Measurements from ENCODE around the gene DIAPH3.
A peak's percentile ranks its signal among the peaks of the same experiment; 100 is the strongest.

DIAPH3 gene

DNA sequence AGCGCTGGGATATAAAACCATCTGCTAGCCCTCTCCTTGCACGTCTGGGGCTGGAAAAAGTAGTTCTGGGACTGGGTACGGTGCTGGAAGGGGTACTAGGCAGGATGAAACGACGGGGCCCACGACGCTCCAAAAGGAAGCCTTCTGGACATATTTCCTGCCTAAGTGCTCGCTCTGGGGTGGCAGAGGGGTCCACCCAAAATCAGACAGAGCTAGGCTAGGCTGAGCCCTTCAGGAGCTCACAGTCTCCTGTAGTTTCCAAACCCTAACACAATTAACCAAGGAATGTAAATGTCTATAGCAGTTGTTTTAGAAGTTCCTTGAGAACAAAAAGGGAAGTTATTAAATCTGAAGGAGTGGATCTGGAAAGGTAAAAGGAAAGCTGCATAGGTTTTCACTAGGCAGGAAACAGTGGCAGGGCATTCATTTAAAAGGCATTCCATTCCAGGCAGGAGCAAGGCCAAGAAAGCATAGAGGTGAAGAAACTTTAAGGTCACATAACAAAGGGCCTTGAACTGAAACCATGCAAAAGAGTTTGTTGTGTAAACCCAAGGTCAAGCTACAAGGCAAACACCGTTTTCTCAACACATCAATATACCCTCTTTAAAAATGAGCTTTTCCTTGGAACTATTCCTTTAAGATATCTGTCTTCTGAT, 634 bp upstream of the DIAPH3 start:
- peak in 1 of 42 donors; percentile 6 for DNase-seq
- intact Hi-C loops (cut with DNase I), result loop anchor here (10.0 kb wide), 1 partner anchor 230 kb away; the partner anchor contains the start of gene TDRD3

DNA sequence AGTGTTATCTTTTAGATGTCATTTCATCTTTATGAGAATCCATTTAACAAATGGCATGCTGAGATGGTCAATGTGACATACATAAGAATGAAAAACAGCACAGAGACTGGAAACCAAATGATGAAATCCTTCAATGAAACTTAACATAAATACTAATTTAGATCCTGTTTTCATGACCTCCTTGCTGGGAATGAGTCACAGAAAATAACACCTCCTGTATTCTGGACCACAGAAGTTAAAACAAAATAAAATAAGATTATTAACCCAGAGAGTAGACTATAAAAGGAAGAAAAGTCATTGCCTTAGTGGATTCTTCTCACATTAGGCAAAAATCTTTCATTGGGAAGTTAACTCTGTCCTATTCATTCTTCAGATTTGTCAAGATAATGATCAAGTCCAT, 1.6 kb downstream of the DIAPH3 start:
- DNase-seq, result no peak
- intact Hi-C loops (cut with DNase I), result loop anchor here (10.0 kb wide), 1 partner anchor 233 kb away; the partner anchor contains the start of gene TDRD3

DNA sequence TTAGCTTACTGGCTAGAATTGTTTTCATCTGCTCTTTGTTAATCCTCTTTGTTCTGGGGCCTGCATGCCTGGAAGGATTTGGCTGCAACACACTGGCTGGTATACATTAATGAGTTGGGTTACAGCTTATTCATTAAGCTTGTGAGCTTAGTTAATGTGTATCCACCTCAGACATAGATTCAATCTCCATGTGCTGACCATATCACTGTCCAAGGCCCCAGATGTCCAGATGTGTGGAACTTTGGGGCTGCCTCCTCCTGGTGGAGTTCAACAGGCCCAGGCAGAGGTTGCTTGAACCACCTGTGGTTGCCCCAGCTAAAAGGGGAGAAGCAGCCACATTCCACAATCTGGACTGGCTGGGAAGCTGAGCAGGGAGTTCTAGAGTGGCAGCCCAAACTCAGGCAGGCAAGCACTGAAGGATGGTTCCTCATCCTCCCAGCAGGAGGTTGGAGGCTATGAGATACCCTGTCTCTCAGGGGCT, 5.4 kb downstream of the DIAPH3 start:
- intact Hi-C loops (cut with DNase I), result no loop called here
- DNase-seq, result no peak

DNA sequence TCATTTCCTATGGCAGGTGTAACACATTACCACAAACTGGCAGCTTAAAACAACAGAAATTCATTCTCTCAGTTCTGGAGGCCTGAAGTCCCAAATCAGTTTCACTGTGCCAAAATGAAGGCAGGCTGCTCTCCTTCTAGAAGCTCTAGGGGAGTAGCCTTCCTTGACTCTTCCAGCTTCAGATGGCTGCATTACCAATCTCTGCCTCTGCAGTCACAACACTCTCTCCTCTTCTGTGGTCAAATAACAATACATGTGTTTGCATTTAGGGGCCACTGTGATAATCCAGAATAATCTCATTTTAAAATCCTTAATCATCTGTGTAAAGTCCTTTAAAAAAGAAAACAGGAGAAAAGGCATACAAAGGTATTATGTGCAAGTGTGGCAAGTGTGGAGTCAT, 7.8 kb downstream of the DIAPH3 start:
- intact Hi-C loops (cut with DNase I), result no loop called here
- no peak for DNase-seq

DNA sequence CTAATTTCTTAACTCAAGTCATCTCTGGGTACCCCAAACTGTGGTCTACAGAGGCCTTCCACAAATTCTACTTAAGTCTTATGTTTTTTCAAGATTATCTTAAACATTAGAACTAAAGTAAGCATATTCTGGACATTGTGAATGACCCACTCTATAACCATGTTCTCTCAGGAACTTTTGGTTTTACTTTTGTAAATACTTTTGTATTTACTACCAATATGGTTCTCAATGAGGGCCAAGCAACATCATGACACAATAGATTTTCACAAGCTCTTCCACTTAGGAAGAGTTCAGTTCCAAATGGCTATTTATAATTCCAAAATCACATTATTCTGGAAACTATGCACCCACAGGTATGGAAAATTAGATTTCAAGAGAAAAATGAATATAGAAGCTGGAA, 10.8 kb downstream of the DIAPH3 start:
- no peak for DNase-seq
- intact Hi-C loops (cut with DNase I), result no loop called here

DNA sequence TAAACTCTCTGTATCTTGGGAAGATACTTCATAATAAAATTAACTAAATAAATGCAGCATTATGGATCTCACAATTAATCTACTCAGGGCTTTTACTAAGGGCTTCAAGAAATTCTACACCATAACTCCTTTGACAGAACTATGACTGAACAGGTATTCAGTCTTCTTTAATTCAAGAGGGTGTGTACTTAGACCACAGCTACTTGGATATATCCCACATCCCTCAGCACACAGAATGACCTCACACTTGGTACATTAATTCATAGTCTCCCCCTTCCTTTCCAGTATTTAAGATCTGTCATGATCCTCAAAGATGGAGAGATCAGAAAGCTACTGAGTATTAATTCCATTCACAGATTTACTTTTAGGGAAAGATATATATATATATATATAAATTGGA, 11.6 kb downstream of the DIAPH3 start:
- intact Hi-C loops (cut with DNase I), result no loop called here
- no peak for DNase-seq

DNA sequence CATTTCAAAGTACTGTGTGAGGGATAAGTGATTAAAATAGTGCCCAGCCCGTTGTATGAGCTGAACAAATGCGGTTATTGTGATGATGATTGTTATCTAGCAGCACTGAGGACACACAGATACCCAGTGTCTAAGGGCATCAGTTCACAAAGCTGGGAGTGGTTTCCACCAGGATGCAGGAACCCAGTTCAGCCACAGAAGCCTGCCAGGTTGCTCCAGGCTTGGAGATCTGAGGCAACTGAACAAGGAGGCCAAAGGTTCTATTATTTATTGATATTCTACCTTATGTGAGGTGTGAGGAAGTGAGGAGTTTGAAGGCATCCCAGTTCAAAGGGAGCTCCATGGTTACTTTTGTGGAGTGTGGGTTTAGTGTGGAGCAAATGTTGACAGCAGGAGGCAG, 13.2 kb downstream of the DIAPH3 start:
- no peak for DNase-seq
- intact Hi-C loops (cut with DNase I), result no loop called here

DNA sequence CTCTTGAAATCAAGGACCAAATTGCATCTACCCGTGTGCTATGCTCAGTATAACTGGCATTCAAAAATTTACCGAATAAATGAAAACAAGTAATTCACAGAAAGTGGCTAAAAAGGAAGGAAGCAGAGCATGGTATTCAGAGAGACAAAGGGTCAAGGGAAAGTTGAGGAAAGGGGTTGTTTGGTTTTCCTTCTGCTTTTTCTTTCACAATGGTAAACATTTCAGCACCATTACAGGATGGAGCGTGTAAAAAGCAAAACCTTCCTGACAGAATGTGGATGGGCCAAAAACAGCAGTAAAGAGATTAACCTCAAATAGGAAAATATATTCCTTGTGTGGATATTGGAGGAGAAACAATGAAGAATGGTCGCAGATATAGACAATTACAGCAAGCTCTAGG, 14.8 kb downstream of the DIAPH3 start:
- DNase-seq, result no peak
- intact Hi-C loops (cut with DNase I), result no loop called here

DNA sequence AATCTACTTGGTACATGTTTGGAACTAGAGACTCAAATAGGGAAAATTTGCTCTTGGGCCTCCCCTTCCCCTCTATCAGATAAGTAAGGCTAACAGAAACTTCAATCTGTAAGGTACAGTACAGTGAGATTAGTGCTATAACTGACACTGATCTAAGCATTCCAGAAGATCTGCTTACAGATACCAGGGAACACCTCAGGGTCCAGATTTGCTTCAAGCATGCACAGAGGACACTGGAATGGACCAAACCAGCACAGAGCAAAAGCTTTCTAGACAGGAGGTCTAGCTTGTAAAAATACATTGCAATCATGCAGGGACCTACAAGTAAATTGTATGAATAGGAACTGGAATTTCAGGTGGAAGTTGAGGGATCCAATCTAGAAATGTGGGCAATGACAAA, 16.4 kb downstream of the DIAPH3 start:
- intact Hi-C loops (cut with DNase I), result no loop called here
- DNase-seq, result no peak

DNA sequence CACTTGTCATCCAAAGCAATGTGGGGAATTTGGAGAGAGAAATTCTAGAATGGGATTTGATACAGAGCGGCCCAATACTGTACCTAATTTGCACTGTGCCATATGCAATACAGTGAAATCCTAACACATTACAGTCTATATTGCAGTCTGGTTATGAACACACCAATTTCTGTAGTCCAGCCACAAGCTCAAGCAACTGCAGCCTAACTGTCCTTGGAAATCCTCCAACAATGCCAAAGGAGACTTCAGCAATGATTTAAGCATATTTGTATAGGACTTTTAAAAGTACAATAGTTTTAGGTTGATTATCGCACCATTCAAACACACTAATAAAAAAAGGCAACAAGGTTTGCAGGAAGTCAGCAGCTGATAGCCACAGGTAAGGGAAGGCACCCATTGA, 17.3 kb downstream of the DIAPH3 start:
- intact Hi-C loops (cut with DNase I), result no loop called here
- no peak for DNase-seq

DNA sequence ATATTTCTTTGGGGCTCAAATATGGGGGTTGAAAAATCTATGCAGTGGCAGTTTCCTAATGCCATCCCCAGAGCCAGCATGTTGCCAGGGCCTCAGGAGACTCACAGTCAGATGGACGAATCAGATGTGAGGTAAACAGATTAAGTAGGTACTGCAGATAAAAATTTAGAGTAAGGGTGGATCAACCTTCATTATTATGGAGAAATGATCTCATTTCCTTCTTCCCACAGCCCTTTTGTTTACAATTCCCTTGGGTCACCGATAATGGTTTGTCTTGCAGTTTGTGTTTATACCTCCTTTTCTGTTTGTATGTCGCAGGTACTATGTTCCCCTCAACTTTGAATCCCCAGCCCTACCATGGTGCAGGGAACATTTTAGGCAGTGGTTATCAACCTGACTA, 20.0 kb downstream of the DIAPH3 start:
- DNase-seq, result no peak
- intact Hi-C loops (cut with DNase I), result no loop called here

DNA sequence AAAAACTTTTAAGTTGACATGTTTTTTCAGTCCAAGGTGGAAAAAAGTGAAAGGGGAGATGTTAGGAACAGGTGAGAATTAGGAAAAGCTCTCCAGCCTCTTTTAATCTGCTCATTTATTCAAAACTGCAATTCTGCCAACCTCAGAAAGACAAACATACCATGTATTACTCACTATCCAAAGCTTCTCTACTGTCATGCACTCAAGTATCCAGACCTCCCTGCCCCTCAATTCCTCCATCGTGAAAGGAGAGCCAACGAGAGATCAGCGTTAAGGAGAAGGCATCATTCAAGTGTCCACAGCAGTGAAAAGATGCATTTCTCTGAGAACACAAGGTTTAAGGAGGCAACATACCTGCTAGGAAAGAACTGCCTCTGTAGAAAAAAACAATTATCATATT, 24.5 kb downstream of the DIAPH3 start:
- DNase-seq, result no peak
- intact Hi-C loops (cut with DNase I), result no loop called here

DNA sequence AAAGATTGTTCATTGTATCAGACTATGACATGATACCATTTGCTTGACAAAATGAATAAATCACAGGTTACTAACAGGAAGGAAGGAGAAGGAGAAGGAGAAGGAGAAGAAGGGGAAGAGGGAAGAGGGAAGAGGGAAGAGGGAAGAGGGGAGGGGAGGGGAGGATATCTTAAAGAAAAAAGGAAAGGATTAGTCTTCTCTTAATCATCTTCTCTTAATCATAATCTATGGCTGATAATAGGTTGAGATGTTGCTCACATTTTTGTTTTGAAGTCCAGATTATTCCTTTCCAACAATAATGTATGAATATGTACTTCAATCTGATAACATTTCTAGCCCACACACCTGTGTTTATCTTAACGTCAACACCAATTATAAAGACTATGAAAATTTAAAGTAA, 25.1 kb downstream of the DIAPH3 start:
- intact Hi-C loops (cut with DNase I), result no loop called here
- DNase-seq, result no peak

DNA sequence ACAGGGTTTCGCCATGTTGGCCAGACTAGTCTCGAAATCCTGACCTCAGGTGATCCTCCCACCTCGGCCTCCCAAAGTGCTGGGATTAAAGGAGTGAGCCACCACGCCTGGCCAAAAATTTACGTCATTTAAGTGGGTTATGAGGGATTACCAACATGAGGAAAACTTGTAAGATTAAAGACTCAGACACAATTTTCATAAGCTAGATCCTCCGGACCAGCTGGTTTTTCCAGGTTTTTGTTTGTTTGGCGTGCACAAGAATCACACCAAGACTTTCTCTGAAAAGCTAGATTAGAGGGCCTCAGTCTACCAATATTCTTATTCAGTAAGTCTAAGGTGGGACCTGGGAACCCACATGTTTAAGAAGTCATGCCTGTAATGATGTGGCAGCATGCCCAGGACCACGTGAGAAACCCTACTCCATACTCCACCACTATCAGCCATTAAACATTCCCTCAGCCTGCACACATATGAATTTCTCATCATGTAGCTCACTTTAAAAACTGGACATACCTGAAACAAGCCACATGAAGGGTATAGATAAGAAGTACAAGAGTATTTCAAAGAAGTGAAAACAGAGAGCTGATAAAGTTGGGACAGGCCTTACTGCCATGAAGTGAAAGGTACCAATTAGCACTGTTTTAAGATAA, 25.7 kb downstream of the DIAPH3 start:
- intact Hi-C loops (cut with DNase I), result no loop called here
- no peak for DNase-seq

DNA sequence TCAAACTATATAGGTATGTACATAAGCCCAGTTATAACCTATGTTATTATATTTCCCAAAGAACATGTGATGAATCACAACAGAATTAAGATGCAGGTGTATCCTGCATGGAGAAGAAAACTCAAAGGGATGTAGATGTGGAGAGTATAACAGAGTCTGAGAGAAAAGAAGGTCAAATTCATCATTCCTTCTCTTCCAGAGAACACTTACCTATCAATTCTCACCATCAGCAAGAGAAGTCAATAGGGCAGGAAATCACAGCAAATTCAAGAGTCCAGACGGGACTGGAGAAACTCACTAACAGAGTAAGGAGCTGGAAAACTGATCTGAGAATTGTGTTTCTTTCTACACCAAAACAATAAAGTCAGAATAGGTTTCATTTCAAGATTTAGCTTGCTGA, 28.4 kb downstream of the DIAPH3 start:
- no peak for DNase-seq
- intact Hi-C loops (cut with DNase I), result no loop called here

DNA sequence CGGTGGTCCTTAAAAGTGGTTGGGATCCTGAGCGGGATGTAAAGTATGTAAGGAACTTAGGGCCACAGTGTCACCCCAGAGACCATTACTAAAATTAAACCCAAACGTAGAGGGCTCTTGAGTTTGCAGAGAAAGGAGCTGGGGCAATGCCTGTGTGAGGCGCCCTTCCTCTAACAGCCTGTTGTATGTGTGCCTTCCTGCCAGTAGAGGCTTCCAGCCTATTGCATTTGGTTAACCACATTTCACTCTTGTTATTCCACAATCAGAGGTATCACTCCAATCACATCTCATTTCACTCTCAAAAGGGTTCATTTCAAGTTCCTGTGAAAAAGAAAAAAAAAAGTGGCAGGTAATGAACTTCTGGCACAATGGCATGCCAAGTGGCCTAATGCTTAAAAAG, 29.4 kb downstream of the DIAPH3 start:
- intact Hi-C loops (cut with DNase I), result no loop called here
- no peak for DNase-seq

DNA sequence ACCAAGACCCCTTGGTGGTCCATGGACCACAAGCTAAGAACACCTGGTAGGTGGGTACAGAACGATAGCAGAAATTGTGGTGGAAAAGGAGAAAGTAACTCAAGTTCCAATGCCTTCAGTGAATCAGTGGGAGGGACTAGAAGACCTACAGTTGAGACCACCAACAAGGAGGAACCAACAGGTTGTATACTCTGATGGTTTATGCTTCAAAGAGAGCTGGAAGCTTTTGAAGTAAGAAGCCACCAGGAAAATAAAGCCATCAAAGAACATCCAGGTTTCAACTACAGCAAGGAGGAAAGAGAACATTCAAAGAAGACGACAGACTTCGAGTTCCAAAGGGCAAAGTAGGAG, 42.4 kb downstream of the DIAPH3 start:
- intact Hi-C loops (cut with DNase I), result no loop called here
- DNase-seq, result no peak

DNA sequence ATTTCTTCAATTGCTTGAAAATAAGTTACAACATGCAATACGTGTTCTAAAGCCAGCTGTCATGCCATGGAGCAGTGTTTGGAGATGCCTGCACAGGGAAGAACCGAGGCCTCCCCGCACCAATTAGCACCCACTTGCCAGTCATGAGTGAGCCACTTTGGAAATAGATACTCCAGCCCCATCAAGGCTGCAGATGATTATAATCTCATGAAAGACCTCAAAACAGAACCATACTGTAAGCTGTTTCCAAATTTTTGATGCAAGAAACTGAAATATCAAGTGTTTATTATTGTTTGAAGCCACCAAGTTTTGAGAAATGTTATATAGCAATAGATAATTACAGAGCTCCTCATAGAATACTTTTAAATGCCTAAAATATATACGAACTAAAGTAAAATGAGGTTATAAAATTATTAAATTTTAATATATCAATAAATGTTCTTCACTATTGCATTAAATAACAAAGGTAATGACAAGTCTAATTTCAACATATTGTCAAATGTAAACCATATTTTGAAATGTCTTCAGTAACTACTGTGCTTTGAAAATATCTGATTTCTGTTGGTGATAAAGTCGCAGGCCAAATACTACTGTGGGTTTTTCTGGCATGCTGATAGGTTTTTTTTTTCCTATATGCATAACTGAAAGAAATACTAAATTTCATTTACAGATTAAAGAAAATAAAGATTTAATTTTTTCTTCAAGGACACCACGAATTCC, 43.0 kb downstream of the DIAPH3 start:
- DNase-seq, result no peak

DNA sequence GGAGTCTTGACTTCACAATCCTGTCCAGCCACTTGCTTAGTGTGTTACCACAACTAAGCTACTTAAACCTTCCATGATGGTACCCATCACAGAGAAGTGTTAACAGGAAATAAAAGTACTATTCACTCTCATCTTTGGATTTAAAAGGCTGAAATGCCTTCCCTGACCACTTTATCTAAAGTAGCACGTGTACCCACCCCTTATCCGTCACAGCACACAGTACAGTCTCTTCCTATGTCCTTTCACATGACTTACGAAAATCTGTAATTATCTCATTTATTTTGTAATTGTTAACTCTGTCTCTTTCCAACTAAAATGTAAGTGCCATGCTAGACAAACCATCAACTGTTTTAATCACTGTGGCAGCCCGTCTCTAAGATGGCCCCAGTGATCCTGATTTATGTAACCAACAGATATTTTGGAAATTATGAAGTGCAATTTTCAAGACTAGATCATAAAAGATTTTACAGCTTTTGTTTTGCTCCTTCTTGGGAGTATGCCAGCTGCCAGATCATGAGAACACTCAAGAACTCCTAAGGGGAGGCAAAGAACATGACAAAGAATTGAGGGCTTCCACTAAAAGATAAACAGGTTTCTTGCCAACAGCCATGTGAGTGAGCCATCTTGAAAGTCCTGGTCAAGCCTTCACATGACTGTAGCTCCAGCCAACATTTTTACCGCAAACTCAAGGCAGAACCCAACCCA, 44.9 kb downstream of the DIAPH3 start:
- intact Hi-C loops (cut with DNase I), result no loop called here

More for the DNA sequence above, 43.0 kb downstream of the DIAPH3 start:
- intact Hi-C loops (cut with DNase I), result no loop called here

DNA sequence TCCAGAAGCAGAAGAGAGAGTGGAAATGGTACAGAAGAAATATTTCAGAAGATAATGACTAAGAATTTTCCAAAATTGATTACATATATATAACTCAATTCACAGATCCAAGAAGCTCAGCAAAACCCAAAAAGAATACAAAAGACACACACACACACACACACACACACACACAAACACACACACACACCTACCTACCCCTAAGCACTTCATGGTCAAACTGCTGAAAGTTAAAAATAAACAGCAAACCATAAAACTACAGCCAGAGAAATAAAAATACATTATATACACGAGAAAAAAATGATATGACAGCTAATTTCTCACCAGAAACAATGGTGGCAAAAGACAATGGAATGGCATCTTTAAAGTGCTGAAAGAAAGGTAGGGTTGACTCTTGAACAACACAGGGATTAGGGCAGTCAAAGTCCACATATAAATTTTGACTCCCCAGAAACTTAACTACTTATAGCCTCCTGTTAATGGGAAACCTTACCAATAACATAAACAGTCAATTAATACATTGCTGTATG, 49.2 kb downstream of the DIAPH3 start:
- no peak for DNase-seq
- intact Hi-C loops (cut with DNase I), result no loop called here

More for the DNA sequence above, 44.9 kb downstream of the DIAPH3 start:
- DNase-seq, result no peak

All from head of caudate nucleus (tissue), 42 donors.